ENCODE measurements around the gene NUP42.

DNA sequence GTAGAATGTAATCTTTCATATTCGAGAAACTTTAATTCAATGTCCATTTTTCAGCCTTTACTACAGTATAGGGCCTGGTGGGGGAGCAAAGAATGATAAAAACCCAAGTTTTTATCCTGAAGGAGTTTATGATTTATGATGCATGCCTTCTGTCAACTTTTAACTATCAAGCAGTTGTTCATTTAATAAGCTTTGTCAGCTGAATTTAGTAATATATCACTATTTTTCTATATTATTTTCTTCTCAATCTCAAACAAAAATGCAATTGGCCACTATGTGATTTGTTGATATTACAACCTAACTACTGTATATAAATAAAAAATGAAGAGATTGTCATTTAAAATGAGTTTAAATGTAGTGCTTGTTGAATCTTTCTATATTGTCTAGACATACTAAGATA lies 2.4 kb downstream of the NUP42 start:
- TF ChIP-seq, protein P1, sequence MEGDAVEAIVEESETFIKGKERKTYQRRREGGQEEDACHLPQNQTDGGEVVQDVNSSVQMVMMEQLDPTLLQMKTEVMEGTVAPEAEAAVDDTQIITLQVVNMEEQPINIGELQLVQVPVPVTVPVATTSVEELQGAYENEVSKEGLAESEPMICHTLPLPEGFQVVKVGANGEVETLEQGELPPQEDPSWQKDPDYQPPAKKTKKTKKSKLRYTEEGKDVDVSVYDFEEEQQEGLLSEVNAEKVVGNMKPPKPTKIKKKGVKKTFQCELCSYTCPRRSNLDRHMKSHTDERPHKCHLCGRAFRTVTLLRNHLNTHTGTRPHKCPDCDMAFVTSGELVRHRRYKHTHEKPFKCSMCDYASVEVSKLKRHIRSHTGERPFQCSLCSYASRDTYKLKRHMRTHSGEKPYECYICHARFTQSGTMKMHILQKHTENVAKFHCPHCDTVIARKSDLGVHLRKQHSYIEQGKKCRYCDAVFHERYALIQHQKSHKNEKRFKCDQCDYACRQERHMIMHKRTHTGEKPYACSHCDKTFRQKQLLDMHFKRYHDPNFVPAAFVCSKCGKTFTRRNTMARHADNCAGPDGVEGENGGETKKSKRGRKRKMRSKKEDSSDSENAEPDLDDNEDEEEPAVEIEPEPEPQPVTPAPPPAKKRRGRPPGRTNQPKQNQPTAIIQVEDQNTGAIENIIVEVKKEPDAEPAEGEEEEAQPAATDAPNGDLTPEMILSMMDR (IDR thresholded peaks at IDR 0.05): no peak
- no peak for TF ChIP-seq POLR2A (IDR thresholded peaks at IDR 0.05)
- no peak for TF ChIP-seq POLR2AphosphoS5 (IDR thresholded peaks at IDR 0.05)

Data from breast epithelium (tissue), 3 donors.